Transverse colon (tissue), 4 donors: ENCODE results near the gene FKRP. TPM values are rescaled to one million over a fixed set of nuclear protein-coding genes. Genes with fewer than 3 reads are reported as not detected.

Source experiments
- DNase-seq: peaks from one replicate; pipeline ENCODE4 v3.0.0-alpha.2; 2019
- H3K27ac ChIP-seq, 4 donors: fragments of 200-600 bp; sonication (generic); 2 replicates each; pipeline ENCODE4 v1.5.1; 2016 to 2018; ENCODE audit warnings: inconsistent platforms in 4 of 4
- H3K27me3 ChIP-seq: fragments of 200-600 bp; sonication (generic); 2 replicates; pipeline ENCODE4 v1.5.1; 2017; ENCODE audit warnings: inconsistent platforms
- H3K36me3 ChIP-seq, 4 donors: fragments of 200-600 bp; sonication (generic); 2 replicates each; pipeline ENCODE4 v1.5.1; 2017 to 2019; ENCODE audit warnings: inconsistent platforms in 4 of 4
- H3K4me1 ChIP-seq, 4 donors: fragments of 200-600 bp; sonication (generic); 2 replicates each; pipeline ENCODE4 v1.5.1; 2017 to 2020; ENCODE audit warnings: inconsistent platforms in 4 of 4
- H3K4me3 ChIP-seq, 4 donors: fragments of 200-600 bp; sonication (generic); 1 replicate in 1 of 4; 2 replicates in 3 of 4; pipeline versions ENCODE4 v1.5.1 to v1.6.1; 2017 to 2019; ENCODE audit warnings: inconsistent platforms in 4 of 4
- H3K9me3 ChIP-seq, 2 donors: fragments of 200-600 bp; sonication (generic); 2 replicates each; pipeline ENCODE4 v1.5.1; 2017 to 2019; ENCODE audit warnings: inconsistent platforms in 2 of 2
- CTCF ChIP-seq, 5 experiments: fragments of 200-600 bp in 3 of 5; fragments of 450-650 bp in 2 of 5; sonication (generic) in 3 of 5; IDR thresholded peaks; 1 replicate in 2 of 5; 2 replicates in 3 of 5; pipeline ENCODE4 v1.5.1; 2016 to 2017; ENCODE audit warnings: antibody characterized with exemption in 5 of 5, inconsistent platforms in 3 of 5, mild to moderate bottlenecking in 2 of 5, moderate library complexity in 1 of 5
- EP300 ChIP-seq: sonication (generic); formaldehyde crosslinking; IDR thresholded peaks from one replicate; pipeline ENCODE4 v1.6.1; 2017; ENCODE audit warnings: antibody characterized with exemption, low read depth
- POLR2A ChIP-seq: fragments of 450-650 bp; IDR thresholded peaks from one replicate; pipeline ENCODE4 v1.6.1; 2016; ENCODE audit warnings: antibody characterized with exemption, mild to moderate bottlenecking, moderate library complexity
- POLR2AphosphoS5 ChIP-seq, 3 donors: sonication (generic); formaldehyde crosslinking; IDR thresholded peaks; one replicate each; pipeline ENCODE4 v1.6.1; 2016; ENCODE audit warnings: antibody characterized with exemption in 3 of 3
- WGBS, 2 donors: methylation state at CpG; one replicate each; pipeline ENCODE4 v1.1.5; 2018; ENCODE audit warnings: low coverage in 1 of 2; 5-methylcytosine and 5-hydroxymethylcytosine counted together
- in situ Hi-C, 4 donors: fragments of 200-750 bp; cut with MboI; loops; one replicate each; pipeline versions ENCODE4 v1.15.0 to v1.15.1; 2017; ENCODE audit warnings: low sequenced_read_pairs in 3 of 4, low pct_ligation_motif_present in 1 of 4, low pct_unique_long_range_greater_than_20kb in 1 of 4
- intact Hi-C: fragments of 100-400 bp; cut with DNase I; formaldehyde crosslinking; loops from one replicate; pipeline ENCODE4 v1.15.1; 2023; ENCODE audit warnings: low total_unique reads
- total RNA-seq, 4 donors: library from RNA; depleted of rRNA; stranded (reverse); fragments of >200 nt; gene quantifications; one replicate each; pipeline ENCODE4 v1.1.0, GENCODE V29; 2016

The FKRP gene
- total RNA-seq, 4 donors from 2014 or later = 9.7 to 16.1 (median 11.8) TPM

GRCh38 chr19:46786236-46787039 is 40.6 kb downstream of the FKRP start:
- H3K36me3 ChIP-seq = peaks cover 0 to 14% (median 4%) of the 10 kb centered on the region in 4 donors
- H3K27ac ChIP-seq = peak overlapping the region; percentile 93 to 96 (median 95)
- no peaks in the 10 kb centered on the region for H3K9me3 ChIP-seq
- no peaks in the 10 kb centered on the region for H3K27me3 ChIP-seq
- DNase-seq = peak; percentile 79
- H3K4me1 ChIP-seq = peaks cover 2 to 39% (median 30%) of the 10 kb centered on the region in 4 donors
- H3K4me3 ChIP-seq = peak overlapping the region; percentile 36 to 87 (median 80)
- TF ChIP-seq POLR2A = peak; percentile 72
- TF ChIP-seq CTCF (IDR thresholded peaks at IDR 0.05) = no peak
- TF ChIP-seq POLR2AphosphoS5 (IDR thresholded peaks at IDR 0.05) = peak; percentile 71 to 88 (median 77)
- peak; percentile 36 for TF ChIP-seq EP300
- WGBS, 2 donors = 10% methylated on average over 20 of the region's 20 CpGs; no CpG with 5 or more reads in 1 of the 2 donors
- intact Hi-C loops = no loop called here
- in situ Hi-C loops = no loop called here

- in situ Hi-C loops = no loop called here
Measured at GRCh38 chr19:46787040-46787330, 41.1 kb downstream of the FKRP start.

GRCh38 chr19:46787331-46788261 is 41.7 kb downstream of the FKRP start:
- in situ Hi-C loops (no loop called here), intact Hi-C loops (no loop called here)
- Histone ChIP-seq H3K4me1 (peaks cover 2 to 39% (median 30%) of the 10 kb centered on the region in 4 donors), H3K4me3 (peak overlapping the region; percentile 36 to 87 (median 80)), H3K36me3 (peaks cover 0 to 5% (median 2%) of the 10 kb centered on the region in 4 donors), H3K27me3 (no peaks in the 10 kb centered on the region), H3K9me3 (no peaks in the 10 kb centered on the region), H3K27ac (peak overlapping the region; percentile 93 to 96 (median 95))
- 1% methylated on average over 47 of the region's 80 CpGs; no CpG with 5 or more reads in 1 of the 2 donors for WGBS, 2 donors
- TF ChIP-seq POLR2AphosphoS5 (IDR thresholded peaks at IDR 0.05) (peak; percentile 16 to 57 (median 20)), CTCF (IDR thresholded peaks at IDR 0.05) (no peak), POLR2A (peak; percentile 45)
- DNase-seq = peak; percentile 62

More at GRCh38 chr19:46787040-46787330, 41.1 kb downstream of the FKRP start:
- H3K4me1 ChIP-seq = peaks cover 2 to 39% (median 30%) of the 10 kb centered on the region in 4 donors
- peak overlapping the region; percentile 93 to 96 (median 95) for H3K27ac ChIP-seq
- H3K36me3 ChIP-seq = peaks cover 0 to 9% (median 4%) of the 10 kb centered on the region in 4 donors
- no peak for DNase-seq
- no peak for TF ChIP-seq POLR2AphosphoS5 (IDR thresholded peaks at IDR 0.05)
- TF ChIP-seq CTCF (IDR thresholded peaks at IDR 0.05) = no peak
- TF ChIP-seq EP300 = no peak
- no peak for TF ChIP-seq POLR2A
- WGBS, 2 donors = 4 to 10% methylated on average over 3 to 5 of the region's 5 CpGs
- peak overlapping the region; percentile 36 to 87 (median 80) for H3K4me3 ChIP-seq
- H3K27me3 ChIP-seq = no peaks in the 10 kb centered on the region
- intact Hi-C loops = no loop called here
- no peaks in the 10 kb centered on the region for H3K9me3 ChIP-seq
